Renal cortical epithelial cell (primary cell): ENCODE data around the gene ACSL4. TPM values are rescaled to one million over a fixed set of nuclear protein-coding genes. Genes with fewer than 3 reads are reported as not detected.
"Not testable (repeated sequence)": the region's sequence is repeated elsewhere in the genome, so short reads cannot be mapped to it uniquely, and the experiment has no call there.

Source experiments
- DNase-seq: peaks from one replicate; pipeline ENCODE4 v3.0.0-alpha.2; 2011; ENCODE audit warnings: low read depth
- total RNA-seq: library from RNA; depleted of rRNA; stranded (reverse); fragments of >200 nt; gene quantifications from 2 replicates; pipeline ENCODE4 v1.2.3, GENCODE V29; 2014

The ACSL4 gene
- total RNA-seq, result 215 and 236 TPM in 2 replicates

GRCh38 chrX:109732807-109733612 is at the start of gene ACSL4:
Gene ACSL4, minus strand, starts transcription at chrX:109733257. Its CDS starts 49,894 bp downstream, at chrX:109683363.
- DNase-seq, result peak; percentile 52

- no peak for DNase-seq
Observed at GRCh38 chrX:109777749-109778148, 44.7 kb upstream of the ACSL4 start.

GRCh38 chrX:109776986-109777385 is 43.9 kb upstream of the ACSL4 start:
- no peak for DNase-seq

- no peak for DNase-seq
Observed at GRCh38 chrX:109776432-109776831, 43.4 kb upstream of the ACSL4 start.

GRCh38 chrX:109775386-109775785 is 42.3 kb upstream of the ACSL4 start:
- DNase-seq, result no peak

- peak; percentile 86 for DNase-seq
Observed at GRCh38 chrX:109774706-109775105, 41.6 kb upstream of the ACSL4 start.

- DNase-seq, result no peak
Observed at GRCh38 chrX:109774136-109774535, 41.1 kb upstream of the ACSL4 start.

GRCh38 chrX:109773374-109773773 is 40.3 kb upstream of the ACSL4 start:
- DNase-seq, result no peak

- DNase-seq, result no peak
Observed at GRCh38 chrX:109770780-109771179, 37.7 kb upstream of the ACSL4 start.

GRCh38 chrX:109760922-109761250 is 27.8 kb upstream of the ACSL4 start:
- DNase-seq, result no peak

- DNase-seq, result no peak
Observed at GRCh38 chrX:109760209-109760921, 27.3 kb upstream of the ACSL4 start.

GRCh38 chrX:109753256-109753655 is 20.2 kb upstream of the ACSL4 start:
- DNase-seq, result no peak

GRCh38 chrX:109751698-109752097 is 18.6 kb upstream of the ACSL4 start:
- no peak for DNase-seq

- no peak for DNase-seq
Observed at GRCh38 chrX:109749207-109749606, 16.1 kb upstream of the ACSL4 start.

- no peak for DNase-seq
Observed at GRCh38 chrX:109747681-109748080, 14.6 kb upstream of the ACSL4 start.

- DNase-seq, result peak; percentile 33
Observed at GRCh38 chrX:109742722-109743121, 9.7 kb upstream of the ACSL4 start.

GRCh38 chrX:109740896-109741295 is 7.8 kb upstream of the ACSL4 start:
- DNase-seq, result not testable (repeated sequence)

GRCh38 chrX:109740433-109740809 is 7.4 kb upstream of the ACSL4 start:
- no peak for DNase-seq

GRCh38 chrX:109739625-109740432 is 6.8 kb upstream of the ACSL4 start:
- peak; percentile 67 for DNase-seq

GRCh38 chrX:109735202-109735744 is 2.2 kb upstream of the ACSL4 start:
- DNase-seq, result no peak

- DNase-seq, result no peak
Observed at GRCh38 chrX:109733613-109734083, 591 bp upstream of the ACSL4 start.
